Renal pelvis (tissue), 4 donors: Measurements from ENCODE around the gene AAK1. TPM values are rescaled to one million over a fixed set of nuclear protein-coding genes. Genes with fewer than 3 reads are reported as not detected.
"Not testable (repeated sequence)": the region's sequence is repeated elsewhere in the genome, so short reads cannot be mapped to it uniquely, and the experiment has no call there.

Source experiments
- DNase-seq: peaks from one replicate; pipeline ENCODE4 v3.0.0-alpha.2; 2013
- polyA plus RNA-seq, 3 donors: library from polyadenylated mRNA; unstranded; fragments of 120-200 nt; gene quantifications; one replicate each; pipeline ENCODE4 v1.2.1, GENCODE V29; 2013; ENCODE audit not compliant: insufficient read length in 3 of 3

AAK1 gene
- polyA plus RNA-seq, 3 donors, result 16.7 to 27.0 (median 26.4) TPM

- DNase-seq, result no peak
Observed at GRCh38 chr2:69575926-69576325, 67.6 kb downstream of the AAK1 start.

GRCh38 chr2:69575371-69575770 lies 68.2 kb downstream of the AAK1 start:
- DNase-seq, result not testable (repeated sequence)

- no peak for DNase-seq
Observed at GRCh38 chr2:69572641-69573040, 70.9 kb downstream of the AAK1 start.

GRCh38 chr2:69571189-69571588 lies 72.3 kb downstream of the AAK1 start:
- no peak for DNase-seq

GRCh38 chr2:69570474-69570873 lies 73.1 kb downstream of the AAK1 start:
- no peak for DNase-seq

GRCh38 chr2:69567909-69568300 lies 75.6 kb downstream of the AAK1 start:
- no peak for DNase-seq

- no peak for DNase-seq
Observed at GRCh38 chr2:69567157-69567908, 76.2 kb downstream of the AAK1 start.

- no peak for DNase-seq
Observed at GRCh38 chr2:69566669-69567068, 76.9 kb downstream of the AAK1 start.

GRCh38 chr2:69565431-69565839 lies 78.1 kb downstream of the AAK1 start:
- no peak for DNase-seq

- DNase-seq, result no peak
Observed at GRCh38 chr2:69564604-69565003, 78.9 kb downstream of the AAK1 start.

- DNase-seq, result no peak
Observed at GRCh38 chr2:69563021-69563420, 80.5 kb downstream of the AAK1 start.

GRCh38 chr2:69561101-69561500 lies 82.4 kb downstream of the AAK1 start:
- no peak for DNase-seq

GRCh38 chr2:69560147-69560482 lies 83.4 kb downstream of the AAK1 start:
- DNase-seq, result no peak

GRCh38 chr2:69559442-69560146 lies 83.9 kb downstream of the AAK1 start:
- no peak for DNase-seq

- no peak for DNase-seq
Observed at GRCh38 chr2:69556008-69556407, 87.5 kb downstream of the AAK1 start.

- DNase-seq, result no peak
Observed at GRCh38 chr2:69554981-69555380, 88.6 kb downstream of the AAK1 start.

- DNase-seq, result no peak
Observed at GRCh38 chr2:69554568-69554967, 89.0 kb downstream of the AAK1 start.

- DNase-seq, result no peak
Observed at GRCh38 chr2:69553991-69554390, 89.5 kb downstream of the AAK1 start.

GRCh38 chr2:69550511-69550910 lies 93.0 kb downstream of the AAK1 start:
- DNase-seq, result not testable (repeated sequence)

- DNase-seq, result no peak
Observed at GRCh38 chr2:69549421-69549820, 94.1 kb downstream of the AAK1 start.

GRCh38 chr2:69547984-69548715 lies 95.4 kb downstream of the AAK1 start:
- no peak for DNase-seq

- no peak for DNase-seq
Observed at GRCh38 chr2:69546646-69547045, 96.9 kb downstream of the AAK1 start.

- no peak for DNase-seq
Observed at GRCh38 chr2:69545477-69545932, 98.0 kb downstream of the AAK1 start.
